ENCODE results near the gene CFAP46. TPM values are rescaled to one million over a fixed set of nuclear protein-coding genes. Genes with fewer than 3 reads are reported as not detected.
"Not testable (repeated sequence)": the region's sequence is repeated elsewhere in the genome, so short reads cannot be mapped to it uniquely, and the experiment has no call there.

Gene CFAP46
- polyA plus RNA-seq, 4 donors: 7.2 to 9.9 (median 8.4) TPM

- no peak for DNase-seq (ENCODE audit: low read depth in 4 of 4, low spot score in 3 of 4)
These were observed 91.5 kb downstream of the CFAP46 start for GRCh38 chr10:132850896-132851295.

GRCh38 chr10:132850246-132850645 lies 92.1 kb downstream of the CFAP46 start:
- no peak for DNase-seq (ENCODE audit: low read depth in 4 of 4, low spot score in 3 of 4)

GRCh38 chr10:132849546-132850031 lies 92.8 kb downstream of the CFAP46 start:
- no peak for DNase-seq (ENCODE audit: low read depth in 4 of 4, low spot score in 3 of 4)

- DNase-seq (ENCODE audit: low read depth in 4 of 4, low spot score in 3 of 4): no peak
These were observed 93.3 kb downstream of the CFAP46 start for GRCh38 chr10:132848951-132849545.

- DNase-seq (ENCODE audit: low read depth in 4 of 4, low spot score in 3 of 4): no peak
These were observed 94.1 kb downstream of the CFAP46 start for GRCh38 chr10:132848291-132848701.

GRCh38 chr10:132847856-132848255 lies 94.5 kb downstream of the CFAP46 start:
- no peak for DNase-seq (ENCODE audit: low read depth in 4 of 4, low spot score in 3 of 4)

GRCh38 chr10:132847416-132847777 lies 95.0 kb downstream of the CFAP46 start:
- no peak for DNase-seq (ENCODE audit: low read depth in 4 of 4, low spot score in 3 of 4)

GRCh38 chr10:132846631-132847415 lies 95.5 kb downstream of the CFAP46 start:
- no peak for DNase-seq (ENCODE audit: low read depth in 4 of 4, low spot score in 3 of 4)

- no peak for DNase-seq (ENCODE audit: low read depth in 4 of 4, low spot score in 3 of 4)
These were observed 96.4 kb downstream of the CFAP46 start for GRCh38 chr10:132845780-132846595.

- no peak for DNase-seq (ENCODE audit: low read depth in 4 of 4, low spot score in 3 of 4)
These were observed 97.3 kb downstream of the CFAP46 start for GRCh38 chr10:132845041-132845551.

- DNase-seq (ENCODE audit: low read depth in 4 of 4, low spot score in 3 of 4): no peak
These were observed 98.1 kb downstream of the CFAP46 start for GRCh38 chr10:132844069-132844809.

- DNase-seq (ENCODE audit: low read depth in 4 of 4, low spot score in 3 of 4): not testable (repeated sequence)
These were observed 99.1 kb downstream of the CFAP46 start for GRCh38 chr10:132843276-132843675.

- no peak for DNase-seq (ENCODE audit: low read depth in 4 of 4, low spot score in 3 of 4)
These were observed 100.0 kb downstream of the CFAP46 start for GRCh38 chr10:132842397-132842796.

GRCh38 chr10:132841615-132841975 lies 100.8 kb downstream of the CFAP46 start:
- no peak for DNase-seq (ENCODE audit: low read depth in 4 of 4, low spot score in 3 of 4)

GRCh38 chr10:132840698-132841614 lies 101.4 kb downstream of the CFAP46 start:
- no peak for DNase-seq (ENCODE audit: low read depth in 4 of 4, low spot score in 3 of 4)

GRCh38 chr10:132839061-132839460 lies 103.3 kb downstream of the CFAP46 start:
- DNase-seq (ENCODE audit: low read depth in 4 of 4, low spot score in 3 of 4): no peak

- no peak for DNase-seq (ENCODE audit: low read depth in 4 of 4, low spot score in 3 of 4)
These were observed 103.9 kb downstream of the CFAP46 start for GRCh38 chr10:132838346-132838970.

GRCh38 chr10:132837905-132838304 lies 104.5 kb downstream of the CFAP46 start:
- no peak for DNase-seq (ENCODE audit: low read depth in 4 of 4, low spot score in 3 of 4)
